Measurements from ENCODE around the gene NXPH1. TPM values are rescaled to one million over a fixed set of nuclear protein-coding genes. Genes with fewer than 3 reads are reported as not detected.

Gene NXPH1
- polyA plus RNA-seq, 1 experiment: not detected

GRCh38 chr7:8629504-8629903 is 196.1 kb downstream of the NXPH1 start:
- TF ChIP-seq CTCF (IDR thresholded peaks at IDR 0.05; ENCODE audit: insufficient read depth, low read depth, low read length): no peak
- Histone ChIP-seq H3K36me3 (ENCODE audit: control insufficient read depth, insufficient read depth, low read length) (no peaks in the 10 kb centered on the region), H3K27me3 (ENCODE audit: control insufficient read depth, insufficient read depth, low read length) (no peaks in the 10 kb centered on the region), H3K4me3 (ENCODE audit: low read depth, low read length) (no peak overlapping the region)
- ChIA-PET CTCF (no interaction called here), POLR2A (no interaction called here)
- DNase-seq (ENCODE audit: low read depth): no peak

GRCh38 chr7:8637322-8637721 is 203.9 kb downstream of the NXPH1 start:
- ChIA-PET POLR2A (no interaction called here), CTCF (no interaction called here)
- no peak for DNase-seq (ENCODE audit: low read depth)
- Histone ChIP-seq H3K27me3 (ENCODE audit: control insufficient read depth, insufficient read depth, low read length) (no peaks in the 10 kb centered on the region), H3K36me3 (ENCODE audit: control insufficient read depth, insufficient read depth, low read length) (no peaks in the 10 kb centered on the region), H3K4me3 (ENCODE audit: low read depth, low read length) (no peak overlapping the region)
- no peak for TF ChIP-seq CTCF (IDR thresholded peaks at IDR 0.05; ENCODE audit: insufficient read depth, low read depth, low read length)

- no peak for TF ChIP-seq CTCF (IDR thresholded peaks at IDR 0.05; ENCODE audit: insufficient read depth, low read depth, low read length)
- Histone ChIP-seq H3K36me3 (ENCODE audit: control insufficient read depth, insufficient read depth, low read length) (no peaks in the 10 kb centered on the region), H3K4me3 (ENCODE audit: low read depth, low read length) (no peak overlapping the region), H3K27me3 (ENCODE audit: control insufficient read depth, insufficient read depth, low read length) (no peaks in the 10 kb centered on the region)
- ChIA-PET CTCF (no interaction called here), POLR2A (no interaction called here)
- no peak for DNase-seq (ENCODE audit: low read depth)
Observed at GRCh38 chr7:8638076-8638475, 204.7 kb downstream of the NXPH1 start.

GRCh38 chr7:8639668-8640067 is 206.3 kb downstream of the NXPH1 start:
- ChIA-PET CTCF (no interaction called here), POLR2A (no interaction called here)
- Histone ChIP-seq H3K27me3 (ENCODE audit: control insufficient read depth, insufficient read depth, low read length) (no peaks in the 10 kb centered on the region), H3K4me3 (ENCODE audit: low read depth, low read length) (no peak overlapping the region), H3K36me3 (ENCODE audit: control insufficient read depth, insufficient read depth, low read length) (no peaks in the 10 kb centered on the region)
- DNase-seq (ENCODE audit: low read depth): no peak
- TF ChIP-seq CTCF (IDR thresholded peaks at IDR 0.05; ENCODE audit: insufficient read depth, low read depth, low read length): no peak

DNA sequence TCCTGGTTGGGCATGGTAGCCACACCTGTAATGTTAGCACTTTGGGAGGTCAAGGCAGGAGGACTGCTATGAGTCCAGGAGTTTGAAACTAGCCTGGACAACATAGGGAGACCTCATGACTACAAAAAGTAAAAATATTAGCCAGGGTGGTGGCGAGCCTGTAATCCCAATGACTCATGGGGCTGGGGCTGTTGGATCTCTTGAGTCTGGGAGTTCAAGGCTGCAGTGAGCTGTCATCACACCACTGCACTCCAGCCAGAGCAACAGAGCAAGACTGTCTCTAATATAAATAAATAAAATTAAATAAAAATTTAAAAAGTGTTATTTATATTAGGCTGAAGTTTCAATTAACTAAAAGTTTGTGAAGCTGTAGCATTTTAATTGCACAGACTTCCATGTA is 207.3 kb downstream of the NXPH1 start:
- POLR2A ChIA-PET: no interaction called here
- Histone ChIP-seq H3K4me3 (ENCODE audit: low read depth, low read length) (no peak overlapping the region), H3K27me3 (ENCODE audit: control insufficient read depth, insufficient read depth, low read length) (no peaks in the 10 kb centered on the region), H3K36me3 (ENCODE audit: control insufficient read depth, insufficient read depth, low read length) (no peaks in the 10 kb centered on the region)
- CTCF ChIA-PET: interaction anchor here (0.7 to 0.8 kb wide), 2 partner anchors 156 to 1228 kb away, joined by 4 to 9 read pairs; no protein-coding TSS in a partner anchor
- DNase-seq (ENCODE audit: low read depth): no peak
- no peak for TF ChIP-seq CTCF (IDR thresholded peaks at IDR 0.05; ENCODE audit: insufficient read depth, low read depth, low read length)
